HL-60 (cell line): Measurements from ENCODE around the gene GALNT7.

Experiments used
- DNase-seq, 2 experiments: peaks; one replicate each; pipeline ENCODE4 v3.0.0-alpha.2; 2010 to 2020; ENCODE audit warnings: low read depth in 1 of 2, low spot score in 1 of 2
- H3K27ac ChIP-seq: fragments of 250-450 bp; sonication (Bioruptor Pico); replicated peaks from 2 replicates; pipeline ENCODE4 v1.5.1; 2020; ENCODE audit warnings: mild to moderate bottlenecking, moderate library complexity
- H3K27me3 ChIP-seq: fragments of 250-450 bp; sonication (Bioruptor Pico); 2 replicates; pipeline ENCODE4 v1.5.1; 2021; ENCODE audit warnings: mild to moderate bottlenecking, moderate library complexity; ENCODE audit not compliant: insufficient read depth, poor library complexity, severe bottlenecking
- H3K4me3 ChIP-seq: replicated peaks from 2 replicates; pipeline ENCODE4 v1.5.1; 2011; ENCODE audit warnings: mild to moderate bottlenecking, control low read depth, low read length; ENCODE audit not compliant: insufficient read depth
- CTCF ChIP-seq: IDR thresholded peaks from one replicate; pipeline ENCODE4 v1.5.1; 2011; ENCODE audit warnings: low read length, control low read depth, inconsistent platforms; ENCODE audit not compliant: insufficient read depth
- GABPA ChIP-seq: IDR thresholded peaks from 2 replicates; pipeline ENCODE4 v1.6.1; 2012; ENCODE audit warnings: low read depth
- POLR2AphosphoS5 ChIP-seq: IDR thresholded peaks from 2 replicates; pipeline ENCODE4 v1.6.1; 2012; ENCODE audit warnings: low read depth
- REST ChIP-seq: IDR thresholded peaks from 2 replicates; pipeline ENCODE4 v1.6.1; 2012; ENCODE audit warnings: low read depth; ENCODE audit not compliant: insufficient replicate concordance
- SPI1 ChIP-seq: IDR thresholded peaks from 2 replicates; pipeline ENCODE4 v1.6.1; 2012; ENCODE audit warnings: low read depth, mild to moderate bottlenecking, borderline replicate concordance

GALNT7 gene

GRCh38 chr4:173316060-173316459 lies 147.4 kb downstream of the GALNT7 start:
- no peak overlapping the region for H3K4me3 ChIP-seq
- no peak for DNase-seq
- TF ChIP-seq SPI1 (no peak), REST (no peak), POLR2AphosphoS5 (no peak), CTCF (no peak), GABPA (no peak)
- no peak overlapping the region for H3K27ac ChIP-seq
- H3K27me3 ChIP-seq, result no peaks in the 10 kb centered on the region

- DNase-seq, result peak in 1 of 2 experiments; percentile 42
- TF ChIP-seq GABPA (no peak), REST (no peak), POLR2AphosphoS5 (no peak), SPI1 (no peak), CTCF (no peak)
- Histone ChIP-seq H3K27me3 (no peaks in the 10 kb centered on the region), H3K27ac (no peak overlapping the region), H3K4me3 (no peak overlapping the region)
Measured at GRCh38 chr4:173317004-173317403, 148.4 kb downstream of the GALNT7 start.

- Histone ChIP-seq H3K27me3 (no peaks in the 10 kb centered on the region), H3K4me3 (no peak overlapping the region), H3K27ac (no peak overlapping the region)
- TF ChIP-seq REST (no peak), POLR2AphosphoS5 (no peak), SPI1 (no peak), GABPA (no peak), CTCF (no peak)
- DNase-seq, result no peak
Measured at GRCh38 chr4:173318240-173318639, 149.6 kb downstream of the GALNT7 start.
